ENCODE data around the gene COL5A3. TPM values are rescaled to one million over a fixed set of nuclear protein-coding genes. Genes with fewer than 3 reads are reported as not detected.

Gene COL5A3
- total and polyA plus RNA-seq, 3 experiments from 2014 or later = 0.23 to 0.91 (median 0.50) TPM

GRCh38 chr19:9939301-9939913, 70.9 kb downstream of the COL5A3 start:
- no peaks in the 10 kb centered on the region for H3K9me3 ChIP-seq (ENCODE audit: low read length)
- H3K36me3 Mint-ChIP-seq = peaks cover 0 to 6% (median 0%) of the 10 kb centered on the region in 3 donors
- POLR2A ChIA-PET = no interaction called here
- peaks cover 20 to 22% (median 22%) of the 10 kb centered on the region in 3 donors for H3K4me1 Mint-ChIP-seq
- peaks cover 18% of the 10 kb centered on the region for H3K4me1 ChIP-seq (ENCODE audit: insufficient read depth, low read length)
- CTCF ChIA-PET = interaction anchor here (0.7 kb wide), 1 partner anchor 174 kb away, joined by 3 read pairs; no protein-coding TSS in a partner anchor
- H3K27me3 Mint-ChIP-seq = peaks cover 35 to 59% of the 10 kb centered on the region in 2 donors
- H3K9me3 Mint-ChIP-seq = peaks cover 5 to 16% (median 11%) of the 10 kb centered on the region in 5 donors
- no peak for DNase-seq
- H3K4me3 ChIP-seq (ENCODE audit: low read length) = no peak overlapping the region
- H3K27ac Mint-ChIP-seq = no peak overlapping the region
- no peak overlapping the region for H3K27ac ChIP-seq (ENCODE audit: low read depth, low read length)
- no peak overlapping the region for H3K4me3 Mint-ChIP-seq
- peaks cover 26% of the 10 kb centered on the region for H3K27me3 ChIP-seq (ENCODE audit: insufficient read depth, low read length, poor library complexity, severe bottlenecking)
- H3K36me3 ChIP-seq (ENCODE audit: insufficient read depth, low read length) = no peaks in the 10 kb centered on the region

GRCh38 chr19:9937001-9937411, 73.3 kb downstream of the COL5A3 start:
- Histone ChIP-seq H3K27ac (ENCODE audit: low read depth, low read length) (no peak overlapping the region), H3K27me3 (ENCODE audit: insufficient read depth, low read length, poor library complexity, severe bottlenecking) (peaks cover 28% of the 10 kb centered on the region), H3K4me3 (ENCODE audit: low read length) (no peak overlapping the region), H3K36me3 (ENCODE audit: insufficient read depth, low read length) (no peaks in the 10 kb centered on the region), H3K9me3 (ENCODE audit: low read length) (no peaks in the 10 kb centered on the region), H3K4me1 (ENCODE audit: insufficient read depth, low read length) (peaks cover 20% of the 10 kb centered on the region)
- ChIA-PET POLR2A (no interaction called here), CTCF (no interaction called here)
- H3K9me3 Mint-ChIP-seq = peaks cover 3 to 8% (median 5%) of the 10 kb centered on the region in 5 donors
- H3K36me3 Mint-ChIP-seq = peaks cover 0 to 6% (median 0%) of the 10 kb centered on the region in 3 donors
- DNase-seq = no peak
- peaks cover 40 to 65% of the 10 kb centered on the region in 2 donors for H3K27me3 Mint-ChIP-seq
- H3K4me1 Mint-ChIP-seq = peaks cover 21 to 29% (median 28%) of the 10 kb centered on the region in 3 donors
- H3K27ac Mint-ChIP-seq = peak overlapping the region in 2 of 8 donors; percentile 8 to 44
- peak overlapping the region; percentile 4 to 81 (median 77) for H3K4me3 Mint-ChIP-seq

- H3K9me3 ChIP-seq (ENCODE audit: low read length) = no peaks in the 10 kb centered on the region
- ChIA-PET CTCF (no interaction called here), POLR2A (no interaction called here)
- Mint-ChIP-seq H3K36me3 (peaks cover 0 to 6% (median 0%) of the 10 kb centered on the region in 3 donors), H3K4me1 (peaks cover 21 to 29% (median 28%) of the 10 kb centered on the region in 3 donors), H3K4me3 (peak within 1 kb of the TSS; percentile 57 to 91 (median 82)), H3K27ac (peak within 1 kb of the TSS in 6 of 8 donors; percentile 17 to 93 (median 72)), H3K27me3 (peaks cover 42 to 66% of the 10 kb centered on the region in 2 donors), H3K9me3 (peaks cover 0 to 2% (median under 1%) of the 10 kb centered on the region in 5 donors)
- H3K4me3 ChIP-seq (ENCODE audit: low read length) = no peak within 1 kb of the TSS
- no peak within 1 kb of the TSS for H3K27ac ChIP-seq (ENCODE audit: low read depth, low read length)
- peaks cover 20% of the 10 kb centered on the region for H3K4me1 ChIP-seq (ENCODE audit: insufficient read depth, low read length)
- H3K36me3 ChIP-seq (ENCODE audit: insufficient read depth, low read length) = no peaks in the 10 kb centered on the region
- peak in 1 of 5 donors; percentile 25 for DNase-seq
- H3K27me3 ChIP-seq (ENCODE audit: insufficient read depth, low read length, poor library complexity, severe bottlenecking) = peaks cover 33% of the 10 kb centered on the region
Observed at GRCh38 chr19:9936326-9937000, 73.8 kb downstream of the COL5A3 start, which contains the start of gene OLFM2. Gene OLFM2, minus strand, starts transcription at chr19:9936515. Its CDS starts 149 bp downstream, at chr19:9936366.

GRCh38 chr19:9935506-9936325, 74.6 kb downstream of the COL5A3 start:
- DNase-seq = no peak
- Mint-ChIP-seq H3K27ac (peak overlapping the region in 4 of 8 donors; percentile 17 to 93 (median 72)), H3K36me3 (peaks cover 0 to under 1% (median 0%) of the 10 kb centered on the region in 3 donors), H3K27me3 (peaks cover 41 to 62% of the 10 kb centered on the region in 2 donors), H3K9me3 (no peaks in the 10 kb centered on the region), H3K4me3 (peak overlapping the region; percentile 57 to 91 (median 82)), H3K4me1 (peaks cover 24 to 32% (median 31%) of the 10 kb centered on the region in 3 donors)
- Histone ChIP-seq H3K27me3 (ENCODE audit: insufficient read depth, low read length, poor library complexity, severe bottlenecking) (peaks cover 33% of the 10 kb centered on the region), H3K36me3 (ENCODE audit: insufficient read depth, low read length) (no peaks in the 10 kb centered on the region), H3K9me3 (ENCODE audit: low read length) (no peaks in the 10 kb centered on the region), H3K4me3 (ENCODE audit: low read length) (no peak overlapping the region), H3K4me1 (ENCODE audit: insufficient read depth, low read length) (peaks cover 23% of the 10 kb centered on the region), H3K27ac (ENCODE audit: low read depth, low read length) (no peak overlapping the region)
- ChIA-PET POLR2A (no interaction called here), CTCF (no interaction called here)

- H3K27ac Mint-ChIP-seq = peak overlapping the region in 2 of 8 donors; percentile 40 to 46
- peak overlapping the region in 3 of 7 donors; percentile 25 to 32 (median 26) for H3K4me3 Mint-ChIP-seq
Observed at GRCh38 chr19:9934132-9934950, 76.0 kb downstream of the COL5A3 start.

GRCh38 chr19:9932835-9933234, 77.5 kb downstream of the COL5A3 start:
- H3K4me3 Mint-ChIP-seq = no peak overlapping the region
- DNase-seq = no peak
- H3K27ac Mint-ChIP-seq = peak overlapping the region in 1 of 8 donors; percentile 54
- ChIA-PET POLR2A (interaction anchor here (0.7 to 0.9 kb wide), 2 partner anchors 174 to 180 kb away, joined by 4 to 5 read pairs; partner anchors contain the start of gene PPAN), CTCF (interaction anchor here (1.3 to 3.3 kb wide), 6 partner anchors 67 to 458 kb away, joined by 3 to 15 read pairs (median 8); no protein-coding TSS in a partner anchor)
- Histone ChIP-seq H3K4me1 (ENCODE audit: insufficient read depth, low read length) (peaks cover 23% of the 10 kb centered on the region), H3K27me3 (ENCODE audit: insufficient read depth, low read length, poor library complexity, severe bottlenecking) (peaks cover 33% of the 10 kb centered on the region), H3K27ac (ENCODE audit: low read depth, low read length) (no peak overlapping the region), H3K36me3 (ENCODE audit: insufficient read depth, low read length) (no peaks in the 10 kb centered on the region), H3K4me3 (ENCODE audit: low read length) (no peak overlapping the region), H3K9me3 (ENCODE audit: low read length) (no peaks in the 10 kb centered on the region)
- H3K9me3 Mint-ChIP-seq = peaks cover 0 to 2% (median 0%) of the 10 kb centered on the region in 5 donors
- H3K27me3 Mint-ChIP-seq = peaks cover 42 to 56% of the 10 kb centered on the region in 2 donors
- H3K36me3 Mint-ChIP-seq = no peaks in the 10 kb centered on the region
- H3K4me1 Mint-ChIP-seq = peaks cover 24 to 34% (median 32%) of the 10 kb centered on the region in 3 donors

More at GRCh38 chr19:9934132-9934950, 76.0 kb downstream of the COL5A3 start:
- no peaks in the 10 kb centered on the region for H3K36me3 Mint-ChIP-seq
- peaks cover 37 to 58% of the 10 kb centered on the region in 2 donors for H3K27me3 Mint-ChIP-seq
- Histone ChIP-seq H3K27me3 (ENCODE audit: insufficient read depth, low read length, poor library complexity, severe bottlenecking) (peaks cover 33% of the 10 kb centered on the region), H3K4me3 (ENCODE audit: low read length) (no peak overlapping the region), H3K36me3 (ENCODE audit: insufficient read depth, low read length) (no peaks in the 10 kb centered on the region), H3K4me1 (ENCODE audit: insufficient read depth, low read length) (peaks cover 23% of the 10 kb centered on the region), H3K9me3 (ENCODE audit: low read length) (no peaks in the 10 kb centered on the region), H3K27ac (ENCODE audit: low read depth, low read length) (no peak overlapping the region)
- peak; percentile 72 to 84 (median 78) for DNase-seq
- CTCF ChIA-PET = interaction anchor here (2.3 kb wide), 1 partner anchor 93 kb away, joined by 15 read pairs; no protein-coding TSS in a partner anchor
- POLR2A ChIA-PET = no interaction called here
- H3K4me1 Mint-ChIP-seq = peaks cover 24 to 34% (median 32%) of the 10 kb centered on the region in 3 donors
- peaks cover 0 to 2% (median 0%) of the 10 kb centered on the region in 5 donors for H3K9me3 Mint-ChIP-seq

GRCh38 chr19:9931629-9932028, 78.7 kb downstream of the COL5A3 start:
- Mint-ChIP-seq H3K36me3 (no peaks in the 10 kb centered on the region), H3K9me3 (peaks cover 0 to 2% (median 0%) of the 10 kb centered on the region in 5 donors), H3K4me1 (peaks cover 19 to 28% (median 26%) of the 10 kb centered on the region in 3 donors), H3K4me3 (no peak overlapping the region), H3K27me3 (peaks cover 34 to 50% of the 10 kb centered on the region in 2 donors), H3K27ac (no peak overlapping the region)
- Histone ChIP-seq H3K4me1 (ENCODE audit: insufficient read depth, low read length) (peaks cover 19% of the 10 kb centered on the region), H3K9me3 (ENCODE audit: low read length) (no peaks in the 10 kb centered on the region), H3K36me3 (ENCODE audit: insufficient read depth, low read length) (no peaks in the 10 kb centered on the region), H3K27ac (ENCODE audit: low read depth, low read length) (no peak overlapping the region), H3K4me3 (ENCODE audit: low read length) (no peak overlapping the region), H3K27me3 (ENCODE audit: insufficient read depth, low read length, poor library complexity, severe bottlenecking) (peaks cover 23% of the 10 kb centered on the region)
- DNase-seq = no peak
- POLR2A ChIA-PET = no interaction called here
- CTCF ChIA-PET = interaction anchor here (0.6 to 3.3 kb wide), 15 partner anchors 13 to 492 kb away, joined by 3 to 16 read pairs (median 3); no protein-coding TSS in a partner anchor

Measured in CD8-positive, alpha-beta memory T cell (primary cell).